H1 (cell line): ENCODE measurements around the gene BTRC. TPM values are rescaled to one million over a fixed set of nuclear protein-coding genes. Genes with fewer than 3 reads are reported as not detected.

ENCODE experiments used
- CTCF ChIA-PET: fragments of 300-600 bp; sonication (Branson Sonifier 250); formaldehyde crosslinking; loops from one replicate; lab custom pipeline; 2021; ENCODE audit not compliant: partially characterized antibody; lab: Charles Lee
- POLR2A ChIA-PET: fragments of 300-600 bp; sonication (Branson Sonifier 250); formaldehyde crosslinking; loops from one replicate; lab custom pipeline; 2021; ENCODE audit warnings: inconsistent platforms; ENCODE audit not compliant: partially characterized antibody; lab: Charles Lee
- DNase-seq, 2 experiments: peaks; one replicate each; pipeline versions ENCODE4 v3.0.0 to v3.0.0-alpha.2; 2010 to 2022; ENCODE audit warnings: low spot score in 2 of 2, low read depth in 1 of 2, mixed read lengths in 1 of 2
- FAIRE-seq: peaks from 2 replicates; lab custom pipeline; 2011; peaks lifted over from hg19 to GRCh38; lab: Jason Lieb, UNC
- H2AFZ ChIP-seq: 2 replicates; pipeline ENCODE4 v1.8.1; 2012; ENCODE audit warnings: low read length, inconsistent platforms
- H2AK5ac ChIP-seq: 2 replicates; pipeline ENCODE4 v1.6.1; 2013; ENCODE audit warnings: low read depth, low read length
- H2BK120ac ChIP-seq: replicated peaks from 2 replicates; pipeline ENCODE3; 2013; ENCODE audit warnings: low read depth, low read length, inconsistent platforms
- H2BK12ac ChIP-seq: 2 replicates; pipeline ENCODE4 v1.6.1; 2013; ENCODE audit warnings: low read depth, low read length
- H2BK15ac ChIP-seq: 2 replicates; pipeline ENCODE4 v1.6.1; 2013; ENCODE audit warnings: low read length
- H2BK20ac ChIP-seq: 2 replicates; pipeline ENCODE4 v1.6.1; 2013; ENCODE audit warnings: low read length
- H2BK5ac ChIP-seq: 2 replicates; pipeline ENCODE4 v1.6.1; 2013; ENCODE audit warnings: low read depth, low read length
- H3K14ac ChIP-seq: 2 replicates; pipeline ENCODE4 v1.6.1; 2013; ENCODE audit warnings: inconsistent platforms; ENCODE audit not compliant: insufficient read length
- H3K18ac ChIP-seq: 2 replicates; pipeline ENCODE4 v1.6.1; 2013; ENCODE audit warnings: low read length; ENCODE audit errors: extremely low read depth
- H3K23ac ChIP-seq: 2 replicates; pipeline ENCODE4 v1.6.1; 2013; ENCODE audit warnings: inconsistent platforms; ENCODE audit not compliant: insufficient read length
- H3K23me2 ChIP-seq: 2 replicates; pipeline ENCODE4 v1.6.1; 2013; ENCODE audit warnings: low read depth, low read length
- H3K27ac ChIP-seq: 2 replicates; pipeline ENCODE4 v1.6.1; 2011; ENCODE audit warnings: low read depth, low read length, inconsistent platforms
- H3K27me3 ChIP-seq, 4 experiments: replicated peaks in 1 of 4; 1 replicate in 1 of 4; 2 replicates in 3 of 4; pipeline versions ENCODE4 v1.6.1 to v1.8.1; 2011 to 2013; ENCODE audit warnings: low read length in 3 of 4, mild to moderate bottlenecking in 3 of 4, inconsistent platforms in 2 of 4, mixed read lengths in 2 of 4, moderate library complexity in 1 of 4; ENCODE audit not compliant: control insufficient read depth in 3 of 4, insufficient read depth in 3 of 4; ENCODE audit errors: extremely low read depth in 1 of 4
- H3K36me3 ChIP-seq, 4 experiments: 2 replicates each; pipeline versions ENCODE4 v1.6.1 to v1.8.1; 2011 to 2013; ENCODE audit warnings: mild to moderate bottlenecking in 4 of 4, low read length in 3 of 4, moderate library complexity in 2 of 4, control low read depth in 1 of 4, inconsistent platforms in 1 of 4; ENCODE audit not compliant: insufficient read depth in 4 of 4, control insufficient read depth in 2 of 4
- H3K4ac ChIP-seq: replicated peaks from 2 replicates; pipeline ENCODE3; 2013; ENCODE audit warnings: low read length, low read depth, mixed read lengths, inconsistent platforms; ENCODE audit not compliant: insufficient read length
- H3K4me1 ChIP-seq, 4 experiments: replicated peaks in 1 of 4; 1 replicate in 1 of 4; 2 replicates in 3 of 4; pipeline versions ENCODE4 v1.6.1 to v1.8.1; 2011 to 2013; ENCODE audit warnings: low read length in 3 of 4, inconsistent platforms in 2 of 4, mixed read lengths in 1 of 4; ENCODE audit not compliant: insufficient read depth in 4 of 4, control insufficient read depth in 3 of 4
- H3K4me2 ChIP-seq, 2 experiments: 2 replicates each; pipeline versions ENCODE4 v1.6.1 to v1.8.1; 2011 to 2013; ENCODE audit warnings: low read depth in 2 of 2, low read length in 2 of 2, control low read depth in 1 of 2, inconsistent platforms in 1 of 2, mild to moderate bottlenecking in 1 of 2; ENCODE audit not compliant: insufficient read depth in 1 of 2
- H3K4me3 ChIP-seq, 4 experiments: fragments of 200-600, 300-600 bp in 1 of 4; sonication (generic), shearing (Covaris generic), sonication (Bioruptor Twin) in 1 of 4; 2 replicates each; pipeline versions ENCODE4 v1.5.1 to v1.8.1; 2011 to 2016; ENCODE audit warnings: low read length in 4 of 4, low read depth in 3 of 4, control low read depth in 2 of 4, inconsistent platforms in 2 of 4, mild to moderate bottlenecking in 2 of 4, mixed read lengths in 1 of 4, moderate library complexity in 1 of 4; ENCODE audit not compliant: insufficient read depth in 2 of 4; ENCODE audit errors: extremely low read depth in 1 of 4
- H3K56ac ChIP-seq: replicated peaks from 2 replicates; pipeline ENCODE3; 2013; ENCODE audit warnings: low read depth, mild to moderate bottlenecking, mixed read lengths, low read length, inconsistent platforms; ENCODE audit not compliant: insufficient read length
- H3K79me1 ChIP-seq: 2 replicates; pipeline ENCODE4 v1.6.1; 2013; ENCODE audit warnings: low read depth, low read length, control low read depth
- H3K79me2 ChIP-seq, 2 experiments: 2 replicates each; pipeline versions ENCODE4 v1.6.1 to v1.8.1; 2012 to 2013; ENCODE audit warnings: low read length in 2 of 2, mild to moderate bottlenecking in 2 of 2, inconsistent platforms in 1 of 2; ENCODE audit not compliant: insufficient read depth in 2 of 2, control insufficient read depth in 1 of 2
- H3K9ac ChIP-seq, 4 experiments: replicated peaks in 1 of 4; 1 replicate in 1 of 4; 2 replicates in 3 of 4; pipeline versions ENCODE4 v1.6.1 to v1.8.1; 2011 to 2013; ENCODE audit warnings: low read depth in 3 of 4, low read length in 3 of 4, control low read depth in 2 of 4, mild to moderate bottlenecking in 2 of 4, moderate library complexity in 2 of 4, inconsistent platforms in 1 of 4; ENCODE audit errors: extremely low read depth in 1 of 4
- H3K9me3 ChIP-seq, 2 experiments: 2 replicates each; pipeline versions ENCODE4 v1.6.1 to v1.8.1; 2012 to 2013; ENCODE audit warnings: mild to moderate bottlenecking in 2 of 2, moderate library complexity in 2 of 2, control low read depth in 1 of 2, inconsistent platforms in 1 of 2, low read depth in 1 of 2, low read length in 1 of 2, mixed read lengths in 1 of 2; ENCODE audit not compliant: insufficient read depth in 2 of 2
- H4K20me1 ChIP-seq, 2 experiments: replicated peaks in 1 of 2; 2 replicates each; pipeline versions ENCODE3 to v1.8.1; 2011 to 2013; ENCODE audit warnings: inconsistent platforms in 2 of 2, low read length in 2 of 2, mild to moderate bottlenecking in 1 of 2; ENCODE audit not compliant: insufficient read depth in 2 of 2, control insufficient read depth in 1 of 2
- H4K5ac ChIP-seq: 2 replicates; pipeline ENCODE4 v1.6.1; 2013; ENCODE audit warnings: low read length, low read depth, mixed read lengths, inconsistent platforms; ENCODE audit not compliant: insufficient read length
- H4K8ac ChIP-seq: 2 replicates; pipeline ENCODE4 v1.8.0; 2013; ENCODE audit warnings: mild to moderate bottlenecking, moderate library complexity, low read length, inconsistent platforms; ENCODE audit not compliant: insufficient read depth; ENCODE audit errors: extremely low read depth
- H4K91ac ChIP-seq: replicated peaks from 2 replicates; pipeline ENCODE3; 2013; ENCODE audit warnings: low read length, mixed read lengths, inconsistent platforms; ENCODE audit not compliant: insufficient read length
- CBX8 ChIP-seq: fragments of 300-800, 300-1000 bp; sonication (generic); IDR thresholded peaks from 2 replicates; pipeline ENCODE4 v1.7.1; 2016; ENCODE audit warnings: low read depth, low read length, borderline replicate concordance
- CEBPB ChIP-seq: IDR thresholded peaks from 2 replicates; pipeline ENCODE4 v1.6.1; 2012; ENCODE audit warnings: low read depth, low read length
- CREB1 ChIP-seq: IDR thresholded peaks from 2 replicates; pipeline ENCODE4 v1.6.1; 2012; ENCODE audit warnings: inconsistent platforms
- EP300 ChIP-seq, 2 experiments: IDR thresholded peaks; 1 replicate in 1 of 2; 2 replicates in 1 of 2; pipeline ENCODE4 v1.6.1; 2011 to 2012; ENCODE audit warnings: low read depth in 2 of 2, low read length in 2 of 2, mild to moderate bottlenecking in 2 of 2, borderline replicate concordance in 1 of 2, inconsistent platforms in 1 of 2, moderate library complexity in 1 of 2
- KDM1A ChIP-seq: fragments of 200-600, 300-600 bp; sonication (generic); IDR thresholded peaks from 2 replicates; pipeline ENCODE4 v1.7.1; 2016; ENCODE audit warnings: mild to moderate bottlenecking, low read length, borderline replicate concordance
- KDM4A ChIP-seq: IDR thresholded peaks from one replicate; pipeline ENCODE4 v1.7.1; 2012; ENCODE audit warnings: low read depth, mild to moderate bottlenecking, moderate library complexity, low read length, inconsistent platforms; ENCODE audit not compliant: severe bottlenecking
- MAFK ChIP-seq: IDR thresholded peaks from 2 replicates; pipeline ENCODE4 v1.6.1; 2012; ENCODE audit warnings: low read depth, mild to moderate bottlenecking, improper control_type of control experiment, low read length
- TAF7 ChIP-seq: optimal IDR thresholded peaks from 2 replicates; pipeline ENCODE3; 2011; ENCODE audit warnings: low read depth, mild to moderate bottlenecking, inconsistent platforms, low read length, moderate library complexity, borderline replicate concordance
- TCF12 ChIP-seq: IDR thresholded peaks from 2 replicates; pipeline ENCODE4 v1.6.1; 2011; ENCODE audit warnings: low read depth, mild to moderate bottlenecking, low read length
- polyA plus RNA-seq, 7 experiments: library from polyadenylated mRNA; depleted of rRNA in 3 of 7; stranded (reverse) in 5 of 7; unstranded in 2 of 7; fragments of >200 nt in 5 of 7; fragments of 200-250 nt in 2 of 7; gene quantifications; 1 replicate in 5 of 7; 2 replicates in 1 of 7; 4 replicates in 1 of 7; pipeline versions ENCODE4 v1.2.1 to v1.2.3, GENCODE V29; 2011 to 2013; ENCODE audit warnings: missing spikeins in 2 of 7, mixed read lengths in 2 of 7
- total RNA-seq: library from RNA; stranded (reverse); fragmentation: NEBNext Ultra II Directional; extraction: Animal tissue kit (Norgen Biotek cat#: 25700); gene quantifications from 2 replicates; pipeline ENCODE4 v1.2.1, GENCODE V29; 2021

Gene BTRC
- total and polyA plus RNA-seq, 2 of the 8 experiments (the other 6 are each of a cell fraction or from before 2014, with no cell fraction given): 9.9 to 24.7 TPM

- Histone ChIP-seq H2AK5ac (no peak overlapping the region), H3K4me3 (no peak overlapping the region), H4K20me1 (no peaks in the 10 kb centered on the region), H4K8ac (no peak overlapping the region), H3K9me3 (no peaks in the 10 kb centered on the region), H3K23me2 (no peaks in the 10 kb centered on the region; the same call in 1 of the 2 replicates), H3K4ac (no peak overlapping the region), H3K4me1 (no peaks in the 10 kb centered on the region), H2BK120ac (no peak overlapping the region), H3K4me2 (no peak overlapping the region), H3K79me2 (no peaks in the 10 kb centered on the region), H2AFZ (no peak overlapping the region), H3K56ac (no peak overlapping the region), H2BK15ac (no peak overlapping the region), H3K36me3 (no peaks in the 10 kb centered on the region), H3K27me3 (no peaks in the 10 kb centered on the region), H4K5ac (no peak overlapping the region), H3K14ac (no peak overlapping the region), H3K79me1 (no peaks in the 10 kb centered on the region), H3K27ac (no peak overlapping the region), H2BK12ac (no peak overlapping the region), H3K9ac (no peak overlapping the region), H2BK5ac (no peak overlapping the region), H3K18ac (no peak overlapping the region), H2BK20ac (no peak overlapping the region), H4K91ac (no peak overlapping the region), H3K23ac (no peak overlapping the region)
- FAIRE-seq (no peak), DNase-seq (no peak)
- POLR2A ChIA-PET: interaction anchor here (0.6 to 2.1 kb wide), 4 partner anchors 30 to 122 kb away, joined by 3 to 7 read pairs (median 4); no protein-coding TSS in a partner anchor
- CTCF ChIA-PET: interaction anchor here (0.9 to 1.2 kb wide), 2 partner anchors 13 to 41 kb away, joined by 4 read pairs; no protein-coding TSS in a partner anchor
- TF ChIP-seq CREB1 (no peak), KDM4A (no peak), MAFK (no peak), KDM1A (no peak), EP300 (IDR thresholded peaks at IDR 0.05; ENCODE audit: borderline replicate concordance in 1 of 2, low read depth in 2 of 2, low read length in 2 of 2) (no peak), TCF12 (no peak), TAF7 (no peak), CBX8 (no peak), CEBPB (no peak)
These were observed 153.9 kb downstream of the BTRC start for GRCh38 chr10:101507828-101508227.
